PC-9 (cell line): ENCODE results near the gene CD19.

Experiments used
- EZH2 ChIP-seq: fragments of 200-600 bp; sonication (generic); IDR thresholded peaks from 2 replicates; pipeline ENCODE4 v1.8.0; 2017; ENCODE audit warnings: antibody characterized with exemption, low read depth
- TF ChIP-seq, protein P1 (sequence below): fragments of 200-600 bp; sonication (generic); conservative IDR thresholded peaks from 2 replicates; pipeline ENCODE4 v1.6.1; 2017; ENCODE audit warnings: mixed run types, antibody characterized with exemption, mild to moderate bottlenecking, moderate library complexity

- TF ChIP-seq, protein P1, sequence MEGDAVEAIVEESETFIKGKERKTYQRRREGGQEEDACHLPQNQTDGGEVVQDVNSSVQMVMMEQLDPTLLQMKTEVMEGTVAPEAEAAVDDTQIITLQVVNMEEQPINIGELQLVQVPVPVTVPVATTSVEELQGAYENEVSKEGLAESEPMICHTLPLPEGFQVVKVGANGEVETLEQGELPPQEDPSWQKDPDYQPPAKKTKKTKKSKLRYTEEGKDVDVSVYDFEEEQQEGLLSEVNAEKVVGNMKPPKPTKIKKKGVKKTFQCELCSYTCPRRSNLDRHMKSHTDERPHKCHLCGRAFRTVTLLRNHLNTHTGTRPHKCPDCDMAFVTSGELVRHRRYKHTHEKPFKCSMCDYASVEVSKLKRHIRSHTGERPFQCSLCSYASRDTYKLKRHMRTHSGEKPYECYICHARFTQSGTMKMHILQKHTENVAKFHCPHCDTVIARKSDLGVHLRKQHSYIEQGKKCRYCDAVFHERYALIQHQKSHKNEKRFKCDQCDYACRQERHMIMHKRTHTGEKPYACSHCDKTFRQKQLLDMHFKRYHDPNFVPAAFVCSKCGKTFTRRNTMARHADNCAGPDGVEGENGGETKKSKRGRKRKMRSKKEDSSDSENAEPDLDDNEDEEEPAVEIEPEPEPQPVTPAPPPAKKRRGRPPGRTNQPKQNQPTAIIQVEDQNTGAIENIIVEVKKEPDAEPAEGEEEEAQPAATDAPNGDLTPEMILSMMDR = no peak
- TF ChIP-seq EZH2 = no peak
These were observed 38.5 kb upstream of the CD19 start for GRCh38 chr16:28893291-28893690.
